HUDEP-2 (cell line): Measurements from ENCODE around the gene RALGPS1.

Source experiments
- DNase-seq, 76 experiments: peaks; one replicate each; lab custom pipeline; 2025; ENCODE audit not compliant: unreplicated experiment in 76 of 76; lab: John Stamatoyannopoulos, UW

The RALGPS1 gene

GRCh38 chr9:126983767-126984166 is 69.2 kb downstream of the RALGPS1 start:
- DNase-seq = no peak

- peak in 12 of 76 experiments; percentile 3 to 54 (median 30) for DNase-seq
Measured at GRCh38 chr9:126984969-126985368, 70.4 kb downstream of the RALGPS1 start.

- peak in 73 of 76 experiments; percentile 7 to 94 (median 75) for DNase-seq
Measured at GRCh38 chr9:126985870-126986498, 71.4 kb downstream of the RALGPS1 start.

GRCh38 chr9:126986506-126986951 is 71.9 kb downstream of the RALGPS1 start:
- peak in 1 of 76 experiments; percentile 5 for DNase-seq

GRCh38 chr9:126988857-126989256 is 74.3 kb downstream of the RALGPS1 start:
- DNase-seq = no peak

DNA sequence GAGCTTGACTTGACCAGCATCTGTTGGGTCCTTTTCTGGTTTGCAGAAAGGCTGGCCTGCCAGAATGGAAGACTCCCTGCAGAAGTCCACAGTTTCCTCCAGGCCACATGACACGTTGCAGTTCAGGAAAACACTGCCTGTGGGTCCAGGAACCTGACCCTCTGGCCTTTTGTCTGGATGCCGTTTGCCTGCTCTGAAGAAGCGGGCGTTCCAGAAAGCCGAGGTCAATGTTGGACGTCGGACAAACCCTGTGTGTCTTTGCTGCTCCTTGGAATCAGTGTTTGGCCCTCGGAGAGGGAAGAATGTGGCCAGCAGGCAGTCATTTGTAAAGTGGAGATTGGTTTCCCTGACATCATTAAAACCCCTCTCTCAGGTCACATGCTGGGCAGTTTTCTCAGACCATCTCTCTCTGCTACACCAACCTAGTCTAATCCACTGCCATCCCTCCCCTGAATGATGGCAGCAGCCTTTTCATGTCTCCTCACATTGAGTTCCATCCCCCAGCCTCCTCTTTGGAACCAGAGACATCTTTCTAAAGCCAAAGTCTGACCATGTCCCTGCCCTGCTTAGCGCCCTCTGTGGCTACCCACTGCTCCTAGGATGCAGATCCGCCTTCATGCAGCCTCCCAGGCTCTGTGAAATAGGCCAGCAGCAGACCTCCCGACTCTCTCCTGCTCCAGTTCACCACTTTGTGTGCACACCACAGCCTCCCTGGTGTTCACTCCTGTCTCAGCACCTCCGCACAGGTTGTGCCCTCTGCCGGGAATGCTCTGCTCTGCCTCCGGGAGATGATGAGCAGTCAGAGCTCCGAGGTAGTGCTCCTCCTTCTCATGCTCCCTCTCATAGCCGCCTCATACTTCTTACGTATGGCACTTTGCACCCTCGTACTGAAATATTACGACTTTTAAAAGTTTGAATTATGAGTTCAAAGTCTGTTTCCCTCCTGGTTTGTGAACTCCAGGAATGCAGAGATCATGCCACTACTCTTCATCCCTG is 75.6 kb downstream of the RALGPS1 start:
- no peak for DNase-seq

DNA sequence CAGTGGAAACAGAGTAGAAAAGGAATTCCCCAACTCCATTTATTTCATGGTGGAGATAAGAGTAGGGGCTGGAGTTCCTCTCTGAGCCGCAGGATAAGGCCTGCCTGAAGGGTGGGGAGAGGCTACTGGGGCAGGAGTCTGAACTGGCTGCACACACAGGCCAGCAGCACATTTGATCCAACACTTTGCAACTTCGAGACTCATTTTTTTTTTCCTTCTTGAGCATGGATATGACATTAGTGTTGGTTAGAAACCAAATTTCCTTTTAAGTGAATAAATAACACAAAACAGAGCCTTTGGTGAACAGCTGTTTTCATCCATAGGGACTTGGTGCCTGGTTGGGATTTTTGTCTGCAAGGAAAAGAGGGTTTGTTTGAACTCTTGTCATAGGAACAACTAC is 76.6 kb downstream of the RALGPS1 start:
- DNase-seq = no peak

- no peak for DNase-seq
Measured at GRCh38 chr9:126992427-126992826, 77.8 kb downstream of the RALGPS1 start.

- no peak for DNase-seq
Measured at GRCh38 chr9:126999315-127000068, 84.9 kb downstream of the RALGPS1 start.

DNA sequence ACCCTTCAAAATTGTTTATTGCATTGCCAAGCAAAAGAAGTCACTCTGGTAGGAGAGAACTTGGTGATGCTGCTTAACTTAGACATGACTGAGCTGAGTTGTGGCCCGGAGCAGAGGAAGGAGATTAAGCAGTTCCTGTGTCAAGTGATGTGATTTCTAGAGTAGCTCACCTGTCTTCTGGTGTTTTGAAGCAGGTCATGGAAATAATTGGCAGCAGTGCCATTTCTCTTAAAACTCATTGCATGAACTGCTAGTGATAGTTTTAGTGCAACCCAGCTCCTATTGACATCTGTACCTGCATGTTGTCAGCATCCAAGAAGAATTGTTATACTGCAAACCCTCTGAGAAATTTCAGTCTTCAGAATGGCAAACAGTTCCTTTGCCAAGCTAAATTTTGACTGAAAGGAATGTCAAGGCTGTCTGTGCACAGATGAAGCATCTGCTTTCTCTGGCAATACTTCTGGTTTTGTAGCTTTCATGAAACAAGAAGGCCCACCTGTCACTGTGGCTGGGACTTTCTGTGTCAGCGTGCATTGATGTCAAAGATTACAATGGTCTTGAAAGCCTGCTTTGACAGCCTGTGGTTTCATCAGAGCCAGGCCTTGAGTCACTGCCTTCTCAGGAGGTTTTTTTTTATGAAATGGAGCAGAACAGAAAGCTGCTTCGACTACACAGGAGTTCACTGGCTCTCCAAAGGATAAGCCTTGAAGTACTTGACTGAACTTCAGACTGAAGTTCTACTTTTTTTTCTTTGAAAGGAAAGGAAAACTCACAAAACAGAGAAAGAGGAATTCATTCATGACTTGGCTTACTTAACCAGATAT is 90.6 kb downstream of the RALGPS1 start:
- no peak for DNase-seq

DNA sequence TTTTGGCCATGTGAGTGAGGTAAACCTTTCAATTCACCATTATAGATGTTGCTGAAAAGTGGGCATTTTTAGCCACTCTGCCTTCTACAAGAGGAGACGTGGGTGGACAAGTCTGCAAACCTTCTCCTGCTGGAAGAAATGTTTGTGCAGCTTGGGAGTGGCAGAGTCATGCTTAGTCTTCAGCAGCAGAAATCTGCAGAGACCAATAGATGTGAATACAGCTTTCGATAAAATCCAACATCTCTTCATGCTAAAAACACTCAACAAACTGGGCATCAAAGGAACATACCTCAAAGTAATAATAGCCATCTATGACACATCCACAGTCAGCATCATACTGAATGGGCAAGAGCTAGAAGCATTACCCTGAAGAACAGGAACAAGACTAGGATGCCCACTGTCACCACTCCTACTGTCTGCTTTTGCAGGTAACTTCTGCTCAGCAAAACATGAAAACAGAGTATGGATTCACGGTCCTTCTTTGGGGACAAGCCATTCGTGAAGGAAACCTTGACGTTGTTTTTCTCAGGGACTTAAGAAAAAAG is 91.3 kb downstream of the RALGPS1 start:
- DNase-seq = no peak

- no peak for DNase-seq
Measured at GRCh38 chr9:127007638-127008037, 93.1 kb downstream of the RALGPS1 start.

- no peak for DNase-seq
Measured at GRCh38 chr9:127008076-127008475, 93.5 kb downstream of the RALGPS1 start.

- no peak for DNase-seq
Measured at GRCh38 chr9:127011772-127012171, 97.2 kb downstream of the RALGPS1 start.

DNA sequence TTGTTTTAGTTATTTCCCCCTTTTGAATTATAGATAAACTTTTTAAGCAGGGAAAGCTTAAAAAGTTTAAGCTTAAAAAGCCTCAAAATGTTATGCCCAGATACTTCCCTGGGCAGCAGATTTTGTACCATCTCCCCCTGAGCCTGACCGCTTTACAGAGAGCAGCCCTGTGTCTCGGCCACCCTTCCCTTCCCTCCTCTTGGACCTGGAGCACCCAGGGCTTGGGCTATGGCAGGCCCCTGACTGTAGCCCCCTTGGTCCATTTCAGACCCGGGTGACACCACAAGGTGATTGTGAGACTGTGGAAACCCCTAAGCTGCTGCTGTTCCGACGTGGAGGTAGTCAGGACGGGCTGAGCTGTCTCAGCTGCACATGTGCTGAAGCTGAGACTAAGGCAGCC is 97.7 kb downstream of the RALGPS1 start:
- no peak for DNase-seq

- no peak for DNase-seq
Measured at GRCh38 chr9:127013597-127013996, 99.0 kb downstream of the RALGPS1 start.

DNA sequence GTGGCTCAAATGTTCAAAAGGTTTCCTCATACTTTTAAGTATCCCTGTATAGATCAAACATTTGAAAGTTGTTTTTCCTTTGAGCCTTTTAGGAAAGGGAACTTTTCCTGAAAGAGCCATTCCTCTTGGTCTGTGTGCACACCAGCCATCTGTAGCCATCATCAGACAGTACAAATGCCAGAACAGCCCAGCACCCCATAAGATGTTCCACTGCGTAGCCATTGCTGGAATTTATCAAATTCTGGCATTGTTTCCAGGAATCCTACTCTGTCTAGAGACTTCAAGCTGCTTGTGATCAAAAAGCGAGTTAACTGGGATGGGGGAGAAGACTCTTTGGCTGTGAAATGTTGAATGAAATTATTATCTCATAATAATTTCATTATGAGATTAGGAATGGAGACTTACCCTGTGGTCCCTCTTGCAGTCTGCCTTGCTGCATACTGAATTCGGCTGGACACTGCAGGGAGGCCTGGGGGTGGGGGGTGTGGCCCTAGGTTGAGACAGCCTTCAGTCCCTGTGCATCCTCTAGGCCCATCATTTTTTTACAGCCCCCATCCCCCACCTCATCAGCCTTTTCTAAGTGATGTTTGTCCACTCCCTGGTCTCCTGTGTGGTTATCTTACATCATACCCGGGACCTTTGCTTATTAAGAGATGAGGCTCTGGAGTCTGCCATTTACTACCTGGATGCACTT is 99.8 kb downstream of the RALGPS1 start:
- DNase-seq = no peak

DNA sequence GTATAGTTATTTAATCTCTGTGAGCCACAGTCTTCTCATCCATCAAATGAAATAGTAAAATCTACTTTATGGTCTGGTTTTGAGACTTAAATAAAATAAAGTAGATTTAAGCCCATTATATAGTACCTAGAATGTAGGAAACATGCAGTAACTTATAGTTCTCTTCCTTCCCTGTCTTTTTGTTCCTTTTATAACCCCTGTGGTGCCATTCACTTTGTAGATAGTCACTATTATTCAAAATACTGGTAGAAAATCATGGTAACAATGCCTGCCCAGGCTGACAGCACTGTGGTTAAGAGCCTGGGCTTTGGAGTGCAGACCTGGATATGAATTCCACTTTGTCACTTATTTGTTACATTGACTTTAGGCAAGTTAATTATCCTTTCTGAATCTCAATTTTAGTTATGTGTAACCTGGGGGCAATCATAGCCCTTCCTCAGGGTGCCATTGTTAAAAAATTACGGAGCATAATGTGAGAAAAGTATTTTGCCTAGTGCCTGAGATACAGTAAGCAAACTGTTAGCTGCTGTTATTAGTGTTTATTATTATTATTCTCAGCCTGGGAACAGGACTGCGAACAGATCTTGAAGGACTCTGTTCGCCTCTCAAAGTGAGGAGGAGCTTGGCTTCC is 100.4 kb downstream of the RALGPS1 start:
- DNase-seq = no peak
